HepG2 (cell line): ENCODE measurements around the gene NPPC. TPM values are rescaled to one million over a fixed set of nuclear protein-coding genes. Genes with fewer than 3 reads are reported as not detected.
A peak's percentile ranks its signal among the peaks of the same experiment; 100 is the strongest.

Experiments
- ATRX ChIP-seq: sonication (generic); formaldehyde crosslinking; IDR thresholded peaks from 2 replicates; pipeline ENCODE4 v1.4.0; 2020; ENCODE audit warnings: missing genetic modification reagents, borderline replicate concordance
- DNMT1 ChIP-seq: sonication (generic); formaldehyde crosslinking; IDR thresholded peaks from 2 replicates; pipeline ENCODE4 v1.5.1; 2020; ENCODE audit warnings: mild to moderate bottlenecking, missing genetic modification reagents
- EZH2 ChIP-seq: conservative IDR thresholded peaks from 2 replicates; pipeline ENCODE4 v1.6.1; 2012; ENCODE audit warnings: mild to moderate bottlenecking, low read depth, low read length, moderate library complexity
- FOSL2 ChIP-seq: sonication (generic); formaldehyde crosslinking; IDR thresholded peaks from 2 replicates; pipeline ENCODE4 v1.4.0; 2020; ENCODE audit warnings: missing genetic modification reagents
- FOXC1 ChIP-seq: sonication (generic); formaldehyde crosslinking; IDR thresholded peaks from 2 replicates; pipeline ENCODE4 v1.8.0; 2022; ENCODE audit warnings: mild to moderate bottlenecking, missing genetic modification reagents, borderline replicate concordance
- HDAC2 ChIP-seq: sonication (generic); formaldehyde crosslinking; IDR thresholded peaks from 2 replicates; pipeline ENCODE4 v1.4.0; 2020; ENCODE audit warnings: missing genetic modification reagents
- HNRNPK ChIP-seq: fragments of 200-400 bp; formaldehyde crosslinking; IDR thresholded peaks from 2 replicates; pipeline ENCODE4 v1.6.1; 2018; ENCODE audit warnings: low read length, low read depth, moderate library complexity, mild to moderate bottlenecking; ENCODE audit not compliant: poor library complexity, severe bottlenecking
- IRF1 ChIP-seq: sonication (generic); formaldehyde crosslinking; IDR thresholded peaks from 2 replicates; pipeline ENCODE4 v1.4.0; 2020; ENCODE audit warnings: low read depth, mild to moderate bottlenecking, missing genetic modification reagents
- KLF12 ChIP-seq: sonication (generic); formaldehyde crosslinking; IDR thresholded peaks from 2 replicates; pipeline ENCODE4 v1.4.0; 2020; ENCODE audit warnings: missing genetic modification reagents, borderline replicate concordance
- MAF1 ChIP-seq: sonication (generic); formaldehyde crosslinking; IDR thresholded peaks from 2 replicates; pipeline ENCODE4 v1.5.0; 2020; ENCODE audit warnings: missing genetic modification reagents, borderline replicate concordance
- ONECUT2 ChIP-seq: sonication (generic); formaldehyde crosslinking; IDR thresholded peaks from 2 replicates; pipeline ENCODE4 v1.4.0; 2020; ENCODE audit warnings: missing genetic modification reagents
- POLR2A ChIP-seq, 2 experiments: IDR thresholded peaks; 2 replicates each; pipeline ENCODE4 v1.6.1; 2011; ENCODE audit warnings: low read depth in 2 of 2, low read length in 2 of 2, mild to moderate bottlenecking in 1 of 2, moderate library complexity in 1 of 2; ENCODE audit not compliant: insufficient read depth in 1 of 2
- RAD51 ChIP-seq: fragments of 450-650 bp; IDR thresholded peaks from 2 replicates; pipeline ENCODE4 v1.6.1; 2016; ENCODE audit warnings: borderline replicate concordance
- SMARCC2 ChIP-seq: fragments of 450-650 bp; IDR thresholded peaks from 2 replicates; pipeline ENCODE4 v1.6.1; 2017; ENCODE audit warnings: antibody characterized with exemption, mild to moderate bottlenecking
- SRY ChIP-seq: sonication (generic); formaldehyde crosslinking; IDR thresholded peaks from 2 replicates; pipeline ENCODE4 v1.8.0; 2022; ENCODE audit warnings: mild to moderate bottlenecking, missing genetic modification reagents
- SSRP1 ChIP-seq: IDR thresholded peaks from 2 replicates; pipeline ENCODE4 v1.6.1; 2016; ENCODE audit warnings: control low read depth
- ZFX ChIP-seq: sonication (generic); formaldehyde crosslinking; IDR thresholded peaks from 2 replicates; pipeline ENCODE4 v1.4.0; 2020; ENCODE audit warnings: mild to moderate bottlenecking, low read depth, missing genetic modification reagents, moderate library complexity
- ZMYM3 ChIP-seq: sonication (generic); formaldehyde crosslinking; IDR thresholded peaks from 2 replicates; pipeline ENCODE4 v1.5.1; 2020; ENCODE audit warnings: mild to moderate bottlenecking, missing genetic modification reagents
- ZMYM4 ChIP-seq: sonication (generic); formaldehyde crosslinking; IDR thresholded peaks from 2 replicates; pipeline ENCODE4 v1.8.1; 2023; ENCODE audit warnings: mild to moderate bottlenecking, missing genetic modification reagents
- ZNF326 ChIP-seq: sonication (generic); formaldehyde crosslinking; IDR thresholded peaks from 2 replicates; pipeline ENCODE4 v1.4.0; 2020; ENCODE audit warnings: missing genetic modification reagents, borderline replicate concordance
- ZNF607 ChIP-seq: sonication (generic); formaldehyde crosslinking; IDR thresholded peaks from 2 replicates; pipeline ENCODE4 v1.5.1; 2020; ENCODE audit warnings: missing genetic modification reagents, mild to moderate bottlenecking, borderline replicate concordance
- ZNF629 ChIP-seq: sonication (generic); formaldehyde crosslinking; conservative IDR thresholded peaks from 2 replicates; pipeline ENCODE4 v1.5.0; 2020; ENCODE audit warnings: missing genetic modification reagents
- ZNF777 ChIP-seq: sonication (generic); formaldehyde crosslinking; IDR thresholded peaks from 2 replicates; pipeline ENCODE4 v1.4.0; 2020; ENCODE audit warnings: missing genetic modification reagents
- polyA plus RNA-seq, 8 experiments: library from polyadenylated mRNA; depleted of rRNA in 3 of 8; stranded (reverse) in 7 of 8; unstranded in 1 of 8; fragments of >200 nt; fragmentation: Illumina TruSeq in 4 of 8; extraction: Trizol in 4 of 8; gene quantifications; 2 replicates each; pipeline versions ENCODE4 v1.2.1 to v1.2.3, GENCODE V29; 2011 to 2016; ENCODE audit warnings: low read depth in 4 of 8, missing spikeins in 1 of 8, mixed read lengths in 1 of 8; ENCODE audit not compliant: insufficient read depth in 1 of 8
- total RNA-seq, 5 experiments: library from RNA; depleted of rRNA; stranded (reverse); fragments of >200 nt; fragmentation: Illumina TruSeq; extraction: Trizol; gene quantifications; 2 replicates each; pipeline ENCODE4 v1.2.3, GENCODE V29; 2016; ENCODE audit warnings: low read depth in 1 of 5
- TF ChIP-seq, protein P1 (sequence below): sonication (generic); formaldehyde crosslinking; IDR thresholded peaks from 2 replicates; pipeline ENCODE4 v1.5.0; 2020; ENCODE audit warnings: missing genetic modification reagents
- TF ChIP-seq, protein P2 (sequence below): sonication (generic); formaldehyde crosslinking; IDR thresholded peaks from 2 replicates; pipeline ENCODE4 v1.5.0; 2020; ENCODE audit warnings: mild to moderate bottlenecking, missing genetic modification reagents, borderline replicate concordance
- TF ChIP-seq, protein P3 (sequence below): sonication (generic); formaldehyde crosslinking; IDR thresholded peaks from 2 replicates; pipeline ENCODE4 v1.8.1; 2023; ENCODE audit warnings: mild to moderate bottlenecking, missing genetic modification reagents

Gene NPPC
- total and polyA plus RNA-seq, 2 of the 13 experiments (the other 11 are each of a cell fraction or from before 2014, with no cell fraction given) = 0.11 TPM; not detected in 1

GRCh38 chr2:231926180-231926741, at the start of gene NPPC (continued):
- no peak for TF ChIP-seq ZNF326 (CRISPR knock-in tag)
- TF ChIP-seq IRF1 = no peak
- TF ChIP-seq KLF12 (CRISPR knock-in tag) = no peak
- TF ChIP-seq POLR2A (IDR thresholded peaks at IDR 0.05; ENCODE audit: insufficient read depth in 1 of 2, low read depth in 2 of 2, low read length in 2 of 2) = peak in 1 of 2 experiments; percentile 80; a peak in 3 of 4 replicates
- 0 out of 2 replicates have a peak, but pooled peaks have one; percentile 60 for TF ChIP-seq ZNF607 (CRISPR knock-in tag)
- 0 out of 2 replicates have a peak, but pooled peaks have one; percentile 63 for TF ChIP-seq SRY (CRISPR knock-in tag)
- TF ChIP-seq HNRNPK = peak; percentile 42
- TF ChIP-seq, protein P1, sequence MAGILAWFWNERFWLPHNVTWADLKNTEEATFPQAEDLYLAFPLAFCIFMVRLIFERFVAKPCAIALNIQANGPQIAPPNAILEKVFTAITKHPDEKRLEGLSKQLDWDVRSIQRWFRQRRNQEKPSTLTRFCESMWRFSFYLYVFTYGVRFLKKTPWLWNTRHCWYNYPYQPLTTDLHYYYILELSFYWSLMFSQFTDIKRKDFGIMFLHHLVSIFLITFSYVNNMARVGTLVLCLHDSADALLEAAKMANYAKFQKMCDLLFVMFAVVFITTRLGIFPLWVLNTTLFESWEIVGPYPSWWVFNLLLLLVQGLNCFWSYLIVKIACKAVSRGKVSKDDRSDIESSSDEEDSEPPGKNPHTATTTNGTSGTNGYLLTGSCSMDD (CRISPR knock-in tag) = no peak
- TF ChIP-seq, protein P2, sequence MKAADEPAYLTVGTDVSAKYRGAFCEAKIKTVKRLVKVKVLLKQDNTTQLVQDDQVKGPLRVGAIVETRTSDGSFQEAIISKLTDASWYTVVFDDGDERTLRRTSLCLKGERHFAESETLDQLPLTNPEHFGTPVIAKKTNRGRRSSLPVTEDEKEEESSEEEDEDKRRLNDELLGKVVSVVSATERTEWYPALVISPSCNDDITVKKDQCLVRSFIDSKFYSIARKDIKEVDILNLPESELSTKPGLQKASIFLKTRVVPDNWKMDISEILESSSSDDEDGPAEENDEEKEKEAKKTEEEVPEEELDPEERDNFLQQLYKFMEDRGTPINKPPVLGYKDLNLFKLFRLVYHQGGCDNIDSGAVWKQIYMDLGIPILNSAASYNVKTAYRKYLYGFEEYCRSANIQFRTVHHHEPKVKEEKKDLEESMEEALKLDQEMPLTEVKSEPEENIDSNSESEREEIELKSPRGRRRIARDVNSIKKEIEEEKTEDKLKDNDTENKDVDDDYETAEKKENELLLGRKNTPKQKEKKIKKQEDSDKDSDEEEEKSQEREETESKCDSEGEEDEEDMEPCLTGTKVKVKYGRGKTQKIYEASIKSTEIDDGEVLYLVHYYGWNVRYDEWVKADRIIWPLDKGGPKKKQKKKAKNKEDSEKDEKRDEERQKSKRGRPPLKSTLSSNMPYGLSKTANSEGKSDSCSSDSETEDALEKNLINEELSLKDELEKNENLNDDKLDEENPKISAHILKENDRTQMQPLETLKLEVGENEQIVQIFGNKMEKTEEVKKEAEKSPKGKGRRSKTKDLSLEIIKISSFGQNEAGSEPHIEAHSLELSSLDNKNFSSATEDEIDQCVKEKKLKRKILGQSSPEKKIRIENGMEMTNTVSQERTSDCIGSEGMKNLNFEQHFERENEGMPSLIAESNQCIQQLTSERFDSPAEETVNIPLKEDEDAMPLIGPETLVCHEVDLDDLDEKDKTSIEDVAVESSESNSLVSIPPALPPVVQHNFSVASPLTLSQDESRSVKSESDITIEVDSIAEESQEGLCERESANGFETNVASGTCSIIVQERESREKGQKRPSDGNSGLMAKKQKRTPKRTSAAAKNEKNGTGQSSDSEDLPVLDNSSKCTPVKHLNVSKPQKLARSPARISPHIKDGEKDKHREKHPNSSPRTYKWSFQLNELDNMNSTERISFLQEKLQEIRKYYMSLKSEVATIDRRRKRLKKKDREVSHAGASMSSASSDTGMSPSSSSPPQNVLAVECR (CRISPR knock-in tag) = peak; percentile 32
- TF ChIP-seq, protein P3, sequence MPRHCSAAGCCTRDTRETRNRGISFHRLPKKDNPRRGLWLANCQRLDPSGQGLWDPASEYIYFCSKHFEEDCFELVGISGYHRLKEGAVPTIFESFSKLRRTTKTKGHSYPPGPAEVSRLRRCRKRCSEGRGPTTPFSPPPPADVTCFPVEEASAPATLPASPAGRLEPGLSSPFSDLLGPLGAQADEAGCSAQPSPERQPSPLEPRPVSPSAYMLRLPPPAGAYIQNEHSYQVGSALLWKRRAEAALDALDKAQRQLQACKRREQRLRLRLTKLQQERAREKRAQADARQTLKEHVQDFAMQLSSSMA (CRISPR knock-in tag) = no peak
- peak; percentile 86 for TF ChIP-seq ZMYM4 (CRISPR knock-in tag)
- peak; percentile 14; the same call in 1 of the 2 replicates for TF ChIP-seq ZMYM3 (CRISPR knock-in tag)
- 0 out of 2 replicates have a peak, but pooled peaks have one; percentile 6 for TF ChIP-seq HDAC2 (CRISPR knock-in tag)
- TF ChIP-seq ONECUT2 (CRISPR knock-in tag) = no peak
- TF ChIP-seq SSRP1 (CRISPR knock-in tag) = no peak
- TF ChIP-seq FOSL2 (CRISPR knock-in tag) = peak; percentile 20; the same call in 1 of the 2 replicates
- no peak for TF ChIP-seq MAF1 (CRISPR knock-in tag)
- TF ChIP-seq ZFX (CRISPR knock-in tag) = 0 out of 2 replicates have a peak, but pooled peaks have one; percentile 15
- TF ChIP-seq ZNF777 = peak; percentile 71
- TF ChIP-seq SMARCC2 = no peak
- no peak for TF ChIP-seq RAD51
- TF ChIP-seq FOXC1 (CRISPR knock-in tag) = peak; percentile 87
- TF ChIP-seq EZH2 = no peak
- TF ChIP-seq ATRX = no peak
- no peak for TF ChIP-seq ZNF629 (CRISPR knock-in tag)
- TF ChIP-seq DNMT1 (CRISPR knock-in tag) = peak; percentile 85; the same call in 1 of the 2 replicates
